H54 (cell line): ENCODE data around the gene PIGQ.

Experiments used
- DNase-seq: peaks from one replicate; pipeline ENCODE4 v3.0.0; 2011; ENCODE audit warnings: low spot score, mixed read lengths; ENCODE audit not compliant: insufficient read length
- FAIRE-seq: peaks from 3 replicates; lab custom pipeline; 2011; peaks lifted over from hg19 to GRCh38; lab: Jason Lieb, UNC
- POLR2A ChIP-seq: IDR thresholded peaks from 2 replicates; pipeline ENCODE4 v1.6.1; 2011; ENCODE audit warnings: low read depth, mild to moderate bottlenecking, low read length

Gene PIGQ

DNA sequence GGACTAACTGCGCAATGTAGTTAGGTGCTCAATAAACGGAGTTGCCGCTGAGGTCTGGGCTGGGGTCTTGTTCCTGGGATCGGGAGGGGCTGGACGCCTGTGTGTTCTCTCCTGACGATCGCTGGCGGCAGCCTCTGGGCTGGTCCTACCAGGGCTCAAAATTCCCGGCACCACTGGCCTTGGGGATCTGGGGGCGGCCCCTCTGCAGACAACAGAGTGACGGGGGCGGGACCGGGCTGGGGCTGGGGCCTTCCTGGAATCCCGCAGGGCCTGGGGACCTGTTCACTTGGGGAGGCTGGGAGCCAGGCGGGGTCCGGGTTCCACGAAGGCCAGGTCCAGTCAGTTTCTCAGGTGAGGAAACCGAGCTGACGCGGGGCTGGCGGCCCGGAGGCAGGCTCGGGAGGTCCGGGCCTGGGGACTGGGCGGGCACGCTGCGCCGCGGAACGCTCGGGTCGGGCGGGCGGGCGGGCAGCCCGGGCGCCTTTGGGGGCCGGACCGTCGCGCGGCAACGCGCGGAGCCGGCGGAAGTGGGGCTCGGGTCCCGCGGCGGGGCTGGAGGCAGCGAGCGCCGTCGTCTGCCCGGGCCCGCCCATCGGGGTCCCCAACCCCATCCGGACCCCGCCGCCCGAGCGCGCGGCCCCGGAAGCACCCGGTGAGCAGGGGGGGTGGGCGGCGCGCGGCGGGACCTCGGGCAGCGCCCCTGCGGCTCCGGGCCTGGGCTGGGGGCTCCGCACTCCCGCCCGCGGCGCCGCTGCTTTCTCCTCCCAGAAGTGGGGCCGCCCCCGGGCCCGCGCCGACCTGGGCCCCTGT lies at the start of gene PIGQ:
PIGQ (plus strand) TSS at position 524 of the 810 bp plus-strand sequence. CDS start 4,107 bp downstream, outside the sequence.
- TF ChIP-seq POLR2A: no peak
- FAIRE-seq: no peak
- DNase-seq: peak; percentile 91

DNA sequence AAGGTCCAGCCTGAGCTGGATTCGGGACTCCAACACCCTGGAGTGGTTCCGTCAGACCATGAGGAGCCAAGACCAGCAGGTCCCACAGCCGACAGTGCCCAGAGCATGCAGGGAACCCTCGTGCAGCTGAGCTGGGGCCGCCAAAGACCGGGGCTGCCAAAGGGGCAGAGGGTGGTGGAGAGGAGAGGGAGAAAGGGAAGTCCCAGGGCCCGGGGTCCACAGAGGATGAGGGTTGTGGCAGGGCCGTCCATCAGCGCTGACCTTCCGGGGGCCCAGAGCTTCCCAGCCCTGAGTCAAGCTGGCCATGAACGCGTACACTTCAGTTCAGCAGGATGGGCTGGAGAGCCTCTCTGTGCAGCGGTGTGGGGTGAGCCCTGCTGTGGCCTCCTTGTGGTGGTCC lies 48.9 kb upstream of the PIGQ start:
- FAIRE-seq: no peak
- DNase-seq: no peak
- no peak for TF ChIP-seq POLR2A

DNA sequence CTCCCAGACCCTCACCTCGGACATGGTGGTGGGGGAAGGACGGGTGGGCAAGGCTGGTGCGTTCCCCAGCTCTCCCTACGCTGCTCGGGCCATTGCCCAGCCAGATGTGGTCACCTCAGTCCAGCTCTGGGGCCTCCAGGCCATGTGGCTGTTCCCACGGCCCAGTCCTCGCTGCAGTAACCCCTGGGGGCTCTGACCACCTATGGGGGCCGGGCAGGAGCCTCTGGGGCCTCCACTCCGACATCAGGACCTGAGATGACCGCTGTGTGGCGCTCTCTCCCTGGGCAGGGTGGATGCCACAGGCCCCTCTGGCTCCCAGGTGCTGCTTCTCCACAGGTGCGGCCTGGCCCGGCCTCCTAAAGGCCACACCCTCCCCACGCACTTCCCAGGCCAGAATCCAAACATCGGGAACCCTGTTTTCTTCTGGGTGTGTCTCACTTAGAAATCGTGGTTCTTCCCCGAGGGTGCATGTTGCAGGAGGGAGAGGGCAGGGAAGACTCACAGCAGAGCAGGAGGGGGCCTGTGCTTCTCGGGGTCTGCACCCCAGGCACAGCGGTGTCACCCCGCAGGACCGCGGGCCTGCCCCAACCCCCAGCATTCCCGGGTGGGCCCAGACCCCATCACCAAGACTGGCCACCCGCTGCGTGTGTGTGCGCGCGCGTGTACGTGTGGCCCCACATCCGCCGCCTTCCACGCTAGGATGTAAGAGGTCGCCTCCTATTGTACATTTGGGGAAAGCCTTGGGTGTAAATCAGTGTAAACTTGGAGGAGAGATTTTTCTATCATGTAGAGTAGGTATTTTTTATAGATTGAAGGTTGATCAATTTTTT lies 48.2 kb upstream of the PIGQ start:
- no peak for TF ChIP-seq POLR2A
- FAIRE-seq: no peak
- DNase-seq: no peak

DNA sequence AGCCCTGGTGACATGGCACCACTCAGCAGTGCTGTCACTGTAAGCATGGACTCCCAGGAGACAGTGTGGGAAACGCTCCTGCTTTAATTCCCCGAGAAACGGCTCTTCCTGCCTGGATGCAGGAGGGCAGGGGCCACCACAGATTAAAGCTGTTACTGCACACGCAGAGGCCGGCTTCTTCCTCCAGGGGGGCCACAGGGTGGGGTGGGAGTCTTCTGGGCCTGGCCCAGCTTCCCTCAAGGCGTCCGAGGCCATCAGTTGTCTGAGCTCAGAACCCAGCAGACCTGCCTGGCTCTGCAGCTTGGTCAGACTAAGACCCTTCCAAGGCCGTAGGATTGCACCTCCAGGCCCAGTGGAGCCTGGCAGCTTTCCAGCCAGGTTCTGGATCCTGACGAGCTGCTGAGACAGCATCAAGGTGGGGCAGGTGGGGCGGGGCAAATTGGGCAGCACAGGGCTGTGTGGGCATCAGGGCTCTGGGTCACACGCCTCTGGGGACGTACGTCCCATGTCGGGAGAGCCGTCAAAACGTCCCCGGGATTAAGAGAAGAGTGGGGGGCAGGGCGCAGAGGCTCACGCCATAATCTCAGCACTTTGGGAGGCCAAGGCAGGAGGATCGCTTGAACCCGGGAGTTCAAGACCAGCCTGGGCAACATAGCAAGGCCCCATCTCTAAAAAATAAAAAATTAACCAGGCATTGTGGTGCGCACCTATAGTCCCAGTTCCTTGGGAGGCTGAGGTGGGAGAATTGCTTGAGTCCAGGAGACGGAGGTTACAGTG lies 47.3 kb upstream of the PIGQ start:
- no peak for FAIRE-seq
- DNase-seq: no peak
- TF ChIP-seq POLR2A: no peak

DNA sequence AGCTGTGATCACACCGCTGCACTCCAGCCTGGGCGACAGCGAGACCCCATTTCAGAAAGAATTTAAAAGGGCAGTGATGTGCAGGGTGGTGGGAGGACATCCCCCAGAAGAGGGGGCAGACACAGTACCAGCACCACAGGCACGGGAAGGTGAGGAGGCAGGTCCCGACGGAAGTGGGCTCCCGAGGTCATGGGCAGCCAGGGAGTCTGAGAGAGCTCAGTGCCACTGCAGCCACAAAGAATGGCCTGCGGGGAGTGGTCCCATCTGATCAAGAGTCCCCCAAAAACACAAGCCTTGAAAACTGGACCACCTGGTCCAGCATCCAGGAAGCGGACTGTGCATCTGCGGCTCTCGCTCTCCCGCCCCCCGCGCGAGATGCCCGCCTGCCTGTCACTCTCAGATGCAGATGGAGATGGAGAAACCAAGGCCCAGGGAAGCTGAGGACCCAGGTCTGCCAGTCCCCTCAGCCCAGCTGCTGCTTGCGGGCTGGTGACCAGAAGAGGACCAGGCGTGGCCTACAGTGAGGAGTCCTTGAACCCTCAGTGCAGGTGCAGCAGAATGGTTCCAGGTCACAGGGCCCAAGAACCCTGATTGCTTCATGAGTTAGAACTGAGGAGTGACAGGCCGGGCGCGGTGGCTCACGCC lies 46.5 kb upstream of the PIGQ start:
- DNase-seq (no peak), FAIRE-seq (no peak)
- no peak for TF ChIP-seq POLR2A

DNA sequence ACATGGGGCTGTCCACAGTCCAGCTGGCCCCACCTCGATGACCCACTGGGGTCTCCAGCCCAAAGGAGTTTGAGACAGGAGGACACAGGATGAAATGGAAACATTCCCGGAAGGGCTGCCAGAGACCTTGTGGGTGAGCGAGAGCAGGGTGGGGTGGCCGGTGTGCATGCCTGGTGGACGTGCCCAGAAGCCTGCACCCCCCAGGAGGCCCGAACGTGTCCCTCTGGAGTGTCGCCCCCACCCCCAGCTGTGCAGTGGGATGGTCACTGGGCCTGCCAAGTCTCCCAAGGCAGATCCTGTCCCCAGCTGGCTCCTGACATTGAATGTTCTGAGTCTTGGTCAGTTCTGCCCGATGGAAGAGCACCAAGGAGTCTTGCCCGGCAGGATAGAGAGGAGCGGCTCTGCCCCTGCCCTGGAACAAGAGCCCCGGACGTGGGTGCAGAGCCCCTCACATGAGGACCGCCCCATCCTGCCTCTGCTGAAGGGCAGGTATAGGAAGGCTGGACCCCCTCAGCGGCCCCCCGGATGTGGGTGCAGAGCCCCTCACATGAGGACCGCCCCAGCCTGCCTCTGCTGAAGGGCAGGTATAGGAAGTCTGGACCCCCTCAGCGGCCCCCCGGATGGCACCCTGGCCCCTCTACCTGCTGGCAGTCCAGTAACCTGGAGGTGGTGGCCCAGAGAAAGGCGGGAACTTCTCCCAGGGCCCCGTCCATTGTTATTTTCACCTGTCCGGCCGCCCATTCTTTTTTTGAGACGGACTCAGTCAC lies 45.3 kb upstream of the PIGQ start:
- FAIRE-seq (no peak), DNase-seq (no peak)
- TF ChIP-seq POLR2A: 0 out of 2 replicates have a peak, but pooled peaks have one; percentile 7

DNA sequence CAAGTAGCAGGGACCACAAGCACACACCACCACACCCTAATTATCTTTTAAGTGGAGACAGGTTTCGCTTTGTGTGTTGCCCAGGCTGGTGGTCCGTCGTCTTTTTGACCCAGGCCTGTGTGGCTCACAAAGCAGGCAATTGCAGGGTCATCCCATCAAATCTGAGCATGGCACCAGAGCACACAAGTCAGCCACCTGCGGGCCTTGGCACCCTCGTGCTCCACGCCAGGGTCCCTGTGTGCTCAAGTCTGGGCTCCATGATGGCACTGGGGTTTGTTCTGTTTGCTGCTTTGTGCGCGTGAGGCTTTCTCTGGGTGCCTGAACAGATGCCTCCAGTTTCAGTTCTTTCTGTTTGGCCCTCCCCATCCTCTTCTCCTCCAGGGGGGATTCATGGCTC lies 44.6 kb upstream of the PIGQ start:
- no peak for TF ChIP-seq POLR2A
- no peak for FAIRE-seq
- DNase-seq: no peak

DNA sequence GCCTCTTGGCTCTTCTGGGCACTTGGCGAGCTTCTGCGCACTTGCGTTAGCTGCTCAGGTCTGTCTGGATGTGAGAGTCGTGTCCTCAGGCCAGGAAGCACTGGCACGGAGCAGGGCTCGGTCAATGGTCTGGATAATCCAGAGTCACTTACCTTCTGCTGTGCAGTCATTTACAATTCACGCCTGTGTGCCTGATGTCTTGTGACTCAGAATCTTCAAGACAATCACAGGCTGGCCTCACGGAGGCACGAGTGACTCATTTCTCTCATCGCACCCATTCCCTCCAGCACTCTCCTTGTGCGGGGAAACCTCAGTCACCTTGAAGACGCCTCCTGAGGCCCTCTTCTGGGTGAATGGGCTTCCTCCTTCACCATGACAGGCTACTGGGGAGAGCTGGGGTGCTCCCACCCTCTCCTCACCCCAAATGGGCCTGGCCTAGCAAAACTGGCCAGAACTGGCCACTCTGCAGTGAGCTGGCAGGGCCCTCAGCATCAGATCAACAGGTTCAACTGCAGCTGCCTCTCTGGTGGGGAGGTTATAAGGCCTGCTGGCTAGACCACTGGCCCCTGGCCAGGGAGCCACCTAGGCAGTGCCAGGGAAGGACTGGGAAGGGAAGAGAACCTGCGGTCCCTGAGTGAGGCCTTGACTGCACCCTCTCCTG lies 44.1 kb upstream of the PIGQ start:
- FAIRE-seq: peak; percentile 85
- DNase-seq: peak; percentile 91
- no peak for TF ChIP-seq POLR2A

DNA sequence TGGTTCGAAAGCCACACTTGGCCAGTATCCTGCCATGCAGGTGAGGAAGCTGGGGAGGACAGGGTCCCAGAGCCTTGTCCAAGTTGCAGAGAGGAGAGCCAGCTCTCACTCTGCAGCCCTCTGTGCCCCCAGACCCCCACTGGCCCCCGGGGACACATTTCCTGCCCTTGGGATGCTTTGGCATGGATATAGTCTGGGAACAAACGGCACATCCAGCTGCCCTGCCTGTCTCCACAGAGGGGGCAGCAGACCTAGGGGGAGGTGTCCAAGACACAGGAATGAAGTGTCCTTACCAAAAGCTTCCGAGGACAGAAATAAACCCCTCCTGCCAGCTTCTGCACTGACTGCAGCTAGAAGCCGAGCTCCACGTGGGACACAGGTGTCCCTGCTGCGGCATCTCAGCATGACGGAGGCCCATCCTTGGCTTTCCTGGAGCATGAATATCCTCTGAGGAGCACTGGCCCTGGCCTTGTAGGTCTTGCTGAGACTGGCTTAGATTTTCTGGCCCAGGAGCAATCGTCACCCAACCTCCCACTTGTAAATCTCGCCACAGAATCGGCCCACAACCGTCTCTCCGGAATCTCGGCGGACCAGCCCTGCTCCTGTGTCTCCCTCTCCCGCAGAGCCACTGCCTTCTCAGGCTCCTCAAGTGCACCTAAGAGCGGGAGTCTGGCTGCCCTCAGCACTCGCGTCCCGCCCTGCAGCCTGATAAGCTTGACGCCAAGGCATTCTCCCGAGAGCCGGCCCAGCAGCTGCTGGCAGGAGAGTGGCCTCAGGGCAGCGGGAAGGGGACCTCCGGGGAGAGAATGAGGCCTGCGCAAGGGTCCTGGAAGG lies 43.4 kb upstream of the PIGQ start:
- FAIRE-seq (no peak), DNase-seq (no peak)
- no peak for TF ChIP-seq POLR2A

DNA sequence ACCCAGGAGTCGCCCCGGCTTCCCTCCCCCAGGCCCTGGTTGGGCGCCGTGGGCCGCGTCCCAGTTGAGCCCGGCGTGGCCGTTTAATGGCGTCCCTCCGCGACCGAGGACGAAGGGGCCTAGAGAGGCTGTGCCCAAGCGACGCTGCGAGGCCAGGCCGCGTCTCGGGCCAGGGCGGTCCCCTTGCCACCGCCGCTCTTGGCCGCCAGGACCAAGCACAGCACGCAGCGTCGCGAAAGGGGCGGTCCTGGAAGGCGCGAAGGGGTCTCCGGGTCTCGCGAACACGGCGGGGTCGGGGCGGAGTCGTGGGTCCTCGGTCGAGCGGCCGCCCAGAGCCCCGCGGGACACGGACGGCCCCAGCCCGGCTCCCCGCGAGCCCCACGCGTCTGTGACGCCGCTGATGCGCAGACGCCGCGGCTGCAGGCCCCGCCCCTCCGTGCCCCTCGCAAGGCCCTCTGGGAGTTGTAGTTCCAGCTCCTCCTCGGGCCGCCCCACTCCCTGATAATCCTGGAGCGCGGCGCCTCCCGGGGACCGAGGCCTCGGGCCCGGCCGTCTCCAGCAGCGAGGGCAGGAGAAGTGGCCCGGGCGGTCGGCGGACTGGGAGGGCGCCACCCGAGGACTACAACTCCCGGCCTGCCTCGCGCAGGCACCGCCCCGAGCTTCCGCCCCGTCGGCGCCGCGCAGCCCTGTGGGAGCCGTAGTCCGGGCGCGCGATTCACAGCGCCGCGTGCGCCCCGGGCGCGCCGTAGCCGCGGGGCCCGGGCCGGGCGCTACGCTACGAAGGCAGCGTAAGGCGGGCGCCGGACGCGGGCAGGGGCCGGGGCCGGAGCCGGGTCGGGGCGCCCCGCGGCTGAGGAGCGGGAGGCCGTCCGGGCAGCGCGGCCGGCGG lies 42.5 kb upstream of the PIGQ start, which contains the start of gene CAPN15:
CAPN15 (plus strand) TSS at position 698 of the 889 bp plus-strand sequence. CDS start 19,127 bp downstream, outside the sequence.
- TF ChIP-seq POLR2A: peak; percentile 66
- peak; percentile 67 for DNase-seq
- no peak for FAIRE-seq
